ENCODE data around the gene NACC2. TPM values are rescaled to one million over a fixed set of nuclear protein-coding genes. Genes with fewer than 3 reads are reported as not detected.
A peak's percentile ranks its signal among the peaks of the same experiment; 100 is the strongest.

NACC2 gene
- total and polyA plus RNA-seq, 9 of the 15 experiments (the other 6 are each of a cell fraction or from before 2014, with no cell fraction given): 0.70 to 25.1 (median 5.6) TPM

DNA sequence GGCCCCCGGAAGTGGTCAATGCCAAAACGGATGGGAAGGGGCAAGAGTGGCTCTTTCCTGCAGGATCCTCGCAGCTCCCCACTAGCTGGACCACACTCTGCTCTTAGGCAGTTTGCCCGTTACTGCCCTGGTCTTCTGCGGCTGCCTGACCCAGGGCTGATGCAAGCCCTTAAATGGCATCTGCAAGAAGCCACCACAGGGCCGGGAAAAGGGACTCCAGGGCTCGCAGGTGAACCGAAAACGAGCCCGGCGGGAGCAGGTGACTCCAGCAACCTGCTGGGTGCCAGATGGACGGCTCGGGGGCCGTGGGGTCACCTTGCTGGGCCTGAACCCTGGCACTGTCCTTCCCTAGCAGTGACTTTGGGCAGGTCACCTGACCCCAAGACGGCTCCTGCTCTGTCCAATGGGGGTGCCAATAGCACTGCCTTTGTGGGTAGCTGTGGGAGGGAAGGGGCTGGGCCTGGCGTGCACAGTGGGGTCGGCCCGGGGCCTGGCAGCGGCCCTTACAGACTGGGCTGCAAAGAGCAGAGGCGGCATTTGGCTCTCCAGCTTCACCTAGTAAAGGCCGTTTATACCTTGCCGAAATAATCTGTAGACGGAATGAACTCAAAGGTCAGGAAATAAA lies 22.3 kb upstream of the NACC2 start:
- Histone ChIP-seq H3K79me2 (ENCODE audit: control insufficient read depth, insufficient read depth, low read length) (peaks cover 31% of the 10 kb centered on the region), H3K27ac (ENCODE audit: extremely low read depth, low read depth, low read length) (peak overlapping the region; percentile 95), H3K27me3 (ENCODE audit: control insufficient read depth in 2 of 2, insufficient read depth in 2 of 2, low read length in 2 of 2) (no peaks in the 10 kb centered on the region), H3K4me2 (ENCODE audit: insufficient read depth, low read length) (peak overlapping the region; percentile 83), H3K9me1 (ENCODE audit: control insufficient read depth, insufficient read depth, low read length) (no peaks in the 10 kb centered on the region), H3K4me1 (replicated peaks in 1 of 2; ENCODE audit: control insufficient read depth in 2 of 2, insufficient read depth in 2 of 2, low read length in 2 of 2) (peaks cover 18 to 70% of the 10 kb centered on the region in 2 experiments), H2AFZ (ENCODE audit: low read depth, low read length) (no peak overlapping the region), H3K4me3 (peak overlapping the region; percentile 82), H3K36me3 (ENCODE audit: control insufficient read depth, insufficient read depth, low read length) (peaks cover 20% of the 10 kb centered on the region; the same call in 1 of the 3 replicates), H3K9ac (ENCODE audit: insufficient read depth in 1 of 2, low read depth in 2 of 2, low read length in 2 of 2) (peak overlapping the region; percentile 79 to 94), H4K20me1 (replicated peaks; ENCODE audit: control insufficient read depth, insufficient read depth, low read length) (no peaks in the 10 kb centered on the region), H3K9me3 (replicated peaks; ENCODE audit: control insufficient read depth, insufficient read depth, low read depth, low read length) (no peaks in the 10 kb centered on the region)
- DNase-seq (ENCODE audit: extremely low read depth in 1 of 4, low spot score in 3 of 4) (no peak), ATAC-seq (no peak), FAIRE-seq (peak; percentile 49)
- no peak for TF ChIP-seq NONO (IDR thresholded peaks at IDR 0.05; ENCODE audit: low read depth in 2 of 2, low read length in 1 of 2)
- peak; percentile 63; the same call in 1 of the 2 replicates for TF ChIP-seq RAD51 (IDR thresholded peaks at IDR 0.05; ENCODE audit: borderline replicate concordance, low read depth)
- TF ChIP-seq CEBPG (CRISPR knock-in tag; IDR thresholded peaks at IDR 0.05): peak; percentile 69
- no peak for TF ChIP-seq CEBPG (tag; conservative IDR thresholded peaks at IDR 0.05 in 1 of 2, IDR thresholded peaks at IDR 0.05 in 1 of 2)
- no peak for TF ChIP-seq ATF1 (CRISPR knock-in tag; IDR thresholded peaks at IDR 0.05)
- no peak for TF ChIP-seq ATF1 (tag; IDR thresholded peaks at IDR 0.05)
- TF ChIP-seq, protein P1, sequence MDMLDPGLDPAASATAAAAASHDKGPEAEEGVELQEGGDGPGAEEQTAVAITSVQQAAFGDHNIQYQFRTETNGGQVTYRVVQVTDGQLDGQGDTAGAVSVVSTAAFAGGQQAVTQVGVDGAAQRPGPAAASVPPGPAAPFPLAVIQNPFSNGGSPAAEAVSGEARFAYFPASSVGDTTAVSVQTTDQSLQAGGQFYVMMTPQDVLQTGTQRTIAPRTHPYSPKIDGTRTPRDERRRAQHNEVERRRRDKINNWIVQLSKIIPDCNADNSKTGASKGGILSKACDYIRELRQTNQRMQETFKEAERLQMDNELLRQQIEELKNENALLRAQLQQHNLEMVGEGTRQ (CRISPR knock-in tag; IDR thresholded peaks at IDR 0.05): peak; percentile 33; the same call in 1 of the 2 replicates
- peak; percentile 68; the same call in 1 of the 2 replicates for TF ChIP-seq USF1 (CRISPR knock-in tag; IDR thresholded peaks at IDR 0.05)
- 0 out of 4 replicates have a peak, but pooled peaks of 1 of the 2 experiments have one; percentile 25 for TF ChIP-seq TEAD1 (CRISPR knock-in tag; IDR thresholded peaks at IDR 0.05)
- in situ Hi-C loops (cut with MboI): no loop called here
- WGBS (ENCODE audit: insufficient coverage, low coverage, missing lambda C conversion rate): 57% methylated on average over 23 of the region's 23 CpGs
- BruUV-seq (replicated peaks): no TSS peak
- intact Hi-C loops (cut with micrococcal nuclease): no loop called here
- CTCF ChIA-PET (ENCODE audit: low intra/inter-chr PET ratio): no interaction called here
- POLR2A ChIA-PET: interaction anchor here (0.7 to 1.3 kb wide), 3 partner anchors 11 to 156 kb away, joined by 3 to 4 read pairs (median 4); partner anchors contain the start of gene UBAC1

All from K562 (cell line).